ENCODE measurements around the gene CCR6.
A peak's percentile ranks its signal among the peaks of the same experiment; 100 is the strongest.
"Not testable (repeated sequence)": the region's sequence is repeated elsewhere in the genome, so short reads cannot be mapped to it uniquely, and the experiment has no call there.

The CCR6 gene

GRCh38 chr6:167122827-167123657 lies at the start of gene CCR6:
TSS of gene CCR6 (plus strand) at chr6:167123096. CDS start at chr6:167136135, 13,039 bp downstream.
- no peak for DNase-seq (ENCODE audit: low spot score)

GRCh38 chr6:167073679-167074274 lies 49.1 kb upstream of the CCR6 start:
- DNase-seq (ENCODE audit: low spot score), result no peak

DNA sequence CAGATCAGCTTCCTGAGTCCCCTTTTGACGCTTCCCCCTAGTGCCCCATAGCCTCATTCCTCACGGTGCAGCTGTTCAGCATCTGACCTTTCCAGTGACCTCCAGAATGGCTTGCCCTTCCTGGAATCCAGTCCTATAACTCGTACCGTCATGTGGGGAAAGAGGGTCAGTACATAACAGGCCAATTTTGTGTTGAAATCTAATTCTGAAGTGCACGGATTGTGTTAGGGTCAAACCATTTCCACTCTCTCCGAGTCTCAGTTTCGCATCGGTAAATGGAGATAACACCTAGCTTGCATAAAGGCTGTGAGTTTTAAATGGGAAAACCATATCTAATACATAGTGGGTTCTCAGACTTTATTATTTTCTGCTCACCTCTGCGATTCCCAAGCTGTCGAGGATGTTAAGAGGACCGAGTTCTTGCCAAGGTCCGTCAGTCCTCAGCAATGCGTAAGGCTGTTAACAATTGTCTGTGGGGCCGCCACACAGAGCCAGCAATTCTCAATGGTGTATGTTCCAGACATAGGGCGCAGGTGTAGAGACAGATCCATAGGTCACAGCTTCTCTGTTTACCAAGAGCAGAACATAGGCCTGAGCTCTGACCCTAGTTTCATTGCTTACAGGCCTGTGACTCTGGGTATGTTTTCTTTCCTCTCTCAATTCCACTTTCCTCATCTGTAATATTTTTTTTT lies 45.5 kb upstream of the CCR6 start:
- DNase-seq (ENCODE audit: low spot score), result no peak

DNA sequence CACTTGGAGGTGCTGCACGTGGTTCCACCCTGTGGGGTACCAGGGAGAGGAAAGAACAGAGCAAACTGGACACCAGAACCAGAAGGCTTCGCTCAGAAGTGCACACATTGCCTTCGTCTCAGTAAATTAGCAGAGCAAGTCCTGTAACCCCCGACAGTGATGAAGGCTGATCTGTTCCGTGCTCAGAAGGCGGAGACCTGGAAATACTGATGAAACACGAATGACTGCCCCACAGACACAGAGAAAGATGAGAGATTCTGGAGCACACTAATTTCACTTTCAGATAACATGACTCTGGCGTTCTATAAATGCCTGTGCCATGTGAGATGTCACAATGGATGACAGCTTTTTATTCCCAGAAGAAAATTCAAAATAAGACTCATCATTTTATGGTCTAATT lies 44.2 kb upstream of the CCR6 start:
- DNase-seq (ENCODE audit: low spot score), result no peak

DNA sequence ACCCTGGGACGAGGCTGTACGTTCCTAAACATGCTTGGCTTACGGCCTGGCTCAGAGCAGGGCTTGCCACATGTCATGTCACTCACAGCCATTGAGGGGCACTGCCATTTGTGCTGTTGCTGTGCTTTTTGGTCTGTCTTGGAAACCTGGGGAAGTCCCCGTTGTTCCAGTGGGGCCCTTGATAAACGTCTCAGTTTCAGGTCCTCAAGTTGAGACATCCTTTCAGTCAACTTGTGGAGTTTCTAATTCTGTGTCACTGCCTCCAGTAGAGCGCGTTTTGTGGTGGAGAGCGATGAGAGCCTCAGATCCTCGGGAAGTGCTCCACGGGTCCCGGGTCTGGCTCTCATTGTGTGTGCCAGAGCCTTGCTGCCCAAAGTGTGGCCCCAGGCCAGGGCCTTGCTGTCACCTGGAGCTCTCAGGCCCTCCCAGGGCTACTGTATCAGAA lies 43.0 kb upstream of the CCR6 start:
- peak; percentile 48 for DNase-seq (ENCODE audit: low spot score)

DNA sequence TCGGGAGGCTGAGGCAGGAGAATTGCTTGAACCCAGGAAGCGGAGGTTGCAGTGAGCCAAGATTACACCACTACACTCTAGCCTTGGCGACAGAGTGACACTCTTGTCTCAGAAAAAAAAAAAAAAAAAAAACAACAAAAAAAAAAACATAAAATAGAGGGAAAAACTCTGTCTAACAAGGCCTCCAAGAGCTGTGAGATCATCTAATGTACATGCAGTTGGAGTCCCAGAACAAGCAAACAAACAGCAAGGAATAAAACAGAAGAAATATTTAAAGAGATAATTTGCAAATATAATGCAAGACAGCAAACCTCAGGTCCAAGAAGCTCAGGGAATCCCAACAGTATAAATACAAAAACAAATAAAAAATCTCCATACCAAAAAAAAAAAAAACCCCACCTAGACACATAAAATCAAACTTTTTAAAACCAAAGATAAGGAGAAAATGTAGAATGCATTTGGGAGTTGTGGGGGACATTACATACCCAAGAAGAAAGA lies 35.0 kb upstream of the CCR6 start:
- DNase-seq (ENCODE audit: low spot score), result no peak

- not testable (repeated sequence) for DNase-seq (ENCODE audit: low spot score)
These were observed 34.2 kb upstream of the CCR6 start for GRCh38 chr6:167088741-167089140.

DNA sequence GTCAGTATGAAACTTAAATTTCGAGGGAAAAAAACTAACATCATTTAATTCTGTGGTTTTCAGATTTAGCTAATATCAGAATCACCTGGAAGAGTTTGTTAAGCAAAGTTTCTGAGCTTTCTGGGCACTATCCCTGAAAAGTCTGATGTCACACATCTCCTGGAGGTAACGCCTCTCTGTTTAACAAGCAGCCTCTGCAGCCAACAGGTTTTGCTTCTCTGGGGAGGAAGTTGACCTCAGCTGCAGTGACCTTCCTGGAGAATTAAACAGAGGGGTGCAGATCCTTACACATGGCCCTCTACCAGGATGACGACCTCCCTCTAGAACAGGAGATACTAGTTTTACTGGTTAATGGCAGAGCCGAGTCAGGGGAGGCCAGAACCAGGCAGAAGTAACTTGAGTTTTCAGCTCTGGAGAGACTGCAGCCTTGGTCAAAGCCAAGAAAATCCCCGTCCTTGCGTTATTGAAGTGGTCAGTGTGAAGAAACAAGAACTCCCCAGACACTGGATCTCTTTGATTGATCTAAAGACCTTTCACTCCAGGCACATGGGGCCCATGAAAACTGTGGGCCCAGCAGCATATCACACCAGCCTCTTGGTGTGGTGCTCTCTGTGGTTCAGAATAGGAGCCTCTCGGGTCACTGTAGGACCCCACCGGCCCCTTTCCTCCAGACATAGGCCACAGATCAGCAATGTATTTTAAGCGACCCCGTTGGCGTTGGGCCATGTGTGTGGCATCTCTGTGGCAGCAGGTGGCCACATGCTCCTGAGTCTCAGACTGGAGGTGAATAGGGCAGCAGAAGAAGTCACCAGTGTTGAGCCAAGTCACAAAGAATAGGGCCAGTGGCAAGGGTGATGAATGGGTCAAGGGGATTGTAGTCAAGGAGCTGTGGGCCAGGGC lies 33.4 kb upstream of the CCR6 start:
- DNase-seq (ENCODE audit: low spot score), result no peak

- no peak for DNase-seq (ENCODE audit: low spot score)
These were observed 32.7 kb upstream of the CCR6 start for GRCh38 chr6:167090171-167090570.

DNA sequence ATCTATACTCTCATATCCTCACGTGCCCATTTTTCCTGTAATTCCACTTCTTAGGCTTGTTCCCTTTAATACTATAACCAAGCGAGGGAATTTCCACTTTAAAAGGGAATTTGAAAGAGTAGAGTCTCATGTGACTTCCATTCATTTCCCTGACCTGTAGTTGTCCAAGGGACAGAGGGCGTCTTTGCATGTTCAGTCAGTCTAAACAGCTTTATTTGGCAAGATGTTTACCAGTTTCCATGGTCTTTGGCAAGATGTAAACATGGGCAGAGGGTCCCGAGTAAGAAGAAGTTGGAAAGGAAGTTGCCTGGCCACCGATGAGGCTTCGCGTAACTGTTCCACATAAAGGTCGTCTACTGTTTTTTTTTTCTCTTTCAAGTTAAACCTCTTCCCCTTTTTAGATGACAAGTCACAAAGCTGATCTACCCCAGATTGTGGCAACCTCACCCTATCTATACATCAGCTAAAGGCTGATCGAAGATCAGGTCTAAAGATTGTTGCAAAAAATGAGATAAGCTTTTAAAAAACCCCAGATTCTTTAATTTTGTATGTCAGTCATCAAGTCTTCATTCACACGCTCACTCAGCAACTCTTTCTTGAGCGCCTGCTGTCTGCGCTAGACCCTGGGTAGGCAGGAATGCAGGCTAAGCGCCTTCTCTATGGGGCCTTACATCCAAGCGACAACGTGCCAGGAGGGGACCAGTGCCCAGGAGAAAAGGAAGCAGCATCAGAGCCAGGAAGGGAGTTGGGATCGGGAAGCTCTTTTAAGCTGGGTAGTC lies 31.7 kb upstream of the CCR6 start:
- DNase-seq (ENCODE audit: low spot score), result no peak

DNA sequence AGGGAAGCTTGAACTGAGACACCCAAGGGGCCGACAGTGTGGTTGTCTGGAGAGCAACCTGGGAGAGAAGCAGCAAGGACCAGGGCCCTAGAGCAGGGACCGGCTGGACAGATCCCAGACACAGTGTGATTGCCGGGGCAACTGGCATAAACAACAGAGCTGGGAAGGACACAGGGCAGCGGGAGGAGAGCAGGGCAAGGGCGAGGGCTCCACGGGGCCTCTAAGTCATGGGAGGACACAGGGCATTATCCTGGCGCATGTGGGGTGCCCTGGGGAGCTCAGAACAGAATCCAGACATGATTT lies 31.1 kb upstream of the CCR6 start:
- no peak for DNase-seq (ENCODE audit: low spot score)

GRCh38 chr6:167092672-167093339 lies 30.1 kb upstream of the CCR6 start:
- no peak for DNase-seq (ENCODE audit: low spot score)

- DNase-seq (ENCODE audit: low spot score), result no peak
These were observed 29.4 kb upstream of the CCR6 start for GRCh38 chr6:167093406-167093921.

DNA sequence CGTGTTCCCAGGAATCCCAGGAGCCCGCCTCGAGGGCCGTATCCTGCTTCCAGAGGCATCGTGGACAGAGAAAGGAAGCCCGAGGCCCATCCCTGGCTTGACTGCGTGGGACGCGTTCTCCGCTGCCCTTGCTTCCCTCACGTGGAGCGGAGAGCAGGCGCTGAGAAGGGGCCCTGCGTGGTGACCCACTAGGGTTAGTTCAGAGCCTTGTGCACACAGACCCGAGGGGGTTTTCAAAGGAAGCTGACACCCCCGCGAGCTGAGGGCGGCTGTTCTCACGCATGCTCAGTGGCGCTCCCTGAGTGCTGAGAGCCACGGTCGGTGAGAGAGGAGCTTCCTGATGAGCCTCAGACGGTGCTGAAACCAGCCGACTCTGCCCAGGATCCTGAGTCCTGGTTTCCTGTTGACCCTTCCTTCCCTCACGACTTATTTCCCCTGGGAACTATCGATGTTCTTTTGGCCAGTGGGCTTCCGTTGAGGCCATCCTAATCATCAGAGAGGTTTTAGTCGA lies 28.9 kb upstream of the CCR6 start:
- no peak for DNase-seq (ENCODE audit: low spot score)

DNA sequence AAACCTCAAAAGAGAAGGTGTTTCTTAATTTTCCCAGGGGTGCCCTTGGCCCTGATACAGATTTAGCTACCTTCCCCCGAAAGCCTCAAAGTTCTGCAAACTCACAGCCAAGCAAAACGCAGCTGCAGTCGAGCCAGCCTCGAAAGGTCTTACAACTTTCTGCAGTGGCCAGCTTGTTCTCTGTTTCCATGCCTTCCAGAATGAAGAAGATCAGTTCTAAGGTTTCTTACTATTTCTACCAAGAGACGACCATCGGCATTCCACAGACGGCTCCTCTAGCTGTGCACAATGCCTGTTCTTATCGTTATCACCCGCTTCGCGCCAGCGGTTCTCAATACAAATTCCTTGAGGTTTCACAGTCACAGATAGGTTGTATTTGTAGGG lies 28.5 kb upstream of the CCR6 start:
- no peak for DNase-seq (ENCODE audit: low spot score)

DNA sequence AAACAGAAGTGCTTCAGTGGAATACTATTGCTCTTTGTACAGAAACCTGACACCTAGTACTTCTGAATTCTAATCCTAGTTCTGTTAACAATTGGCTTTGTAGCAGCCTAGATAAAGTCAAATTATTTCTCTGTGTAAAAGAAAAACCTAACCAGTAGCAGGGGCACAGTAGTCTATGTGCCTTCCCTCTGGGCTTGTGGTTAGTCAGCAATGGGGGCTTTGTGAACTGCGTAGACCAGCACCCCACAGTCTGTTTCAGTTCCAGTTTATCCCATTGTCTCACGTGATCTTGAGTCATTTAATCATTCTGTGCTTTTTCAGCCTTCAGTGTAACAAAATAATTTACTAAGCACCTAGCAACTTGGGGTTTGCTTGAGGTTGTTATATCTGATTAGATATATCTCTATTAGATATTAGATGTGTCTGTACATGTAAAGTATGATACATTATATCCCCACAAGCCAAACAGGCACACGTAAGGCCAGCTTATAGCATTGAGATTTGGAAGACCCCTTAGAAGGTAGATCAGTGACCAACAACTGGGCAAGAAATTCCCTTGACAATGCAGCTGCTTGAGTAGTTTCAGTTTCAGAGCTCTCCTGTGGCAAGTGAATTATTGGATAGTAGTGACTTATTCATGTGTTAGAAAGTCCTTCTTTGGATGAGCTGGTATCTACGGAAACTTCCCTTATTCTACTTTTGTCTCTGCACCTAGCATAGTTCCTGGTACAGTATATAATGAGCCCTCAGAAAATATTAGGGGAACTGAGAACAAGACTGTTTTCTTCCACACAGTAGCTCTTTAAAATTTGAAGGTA lies 27.9 kb upstream of the CCR6 start:
- DNase-seq (ENCODE audit: low spot score), result no peak

DNA sequence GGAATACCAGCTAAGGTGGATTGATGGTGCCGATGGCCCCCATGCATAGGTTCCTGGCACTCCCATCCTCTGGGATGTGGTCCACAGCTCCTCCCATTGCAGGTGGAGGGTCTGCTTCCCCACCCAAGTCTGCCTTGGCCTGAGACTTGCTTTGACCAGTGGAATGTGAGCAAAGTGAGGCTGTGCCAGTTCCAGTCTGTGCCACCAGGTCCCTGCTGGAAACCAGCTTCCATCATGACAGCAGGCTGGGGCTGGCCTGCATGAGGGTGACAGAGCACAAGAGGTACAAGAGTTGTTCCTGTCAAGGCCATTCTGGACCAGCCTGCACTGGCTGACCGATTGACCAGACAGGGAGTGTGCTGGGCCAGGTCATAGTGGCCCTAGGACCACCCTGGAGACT lies 27.0 kb upstream of the CCR6 start:
- no peak for DNase-seq (ENCODE audit: low spot score)

GRCh38 chr6:167096991-167097390 lies 25.9 kb upstream of the CCR6 start:
- DNase-seq (ENCODE audit: low spot score), result no peak

GRCh38 chr6:167097770-167098169 lies 25.1 kb upstream of the CCR6 start:
- DNase-seq (ENCODE audit: low spot score), result no peak

Data from globus pallidus (tissue), 1 donor.